ENCODE results near the gene ZBTB49. TPM values are rescaled to one million over a fixed set of nuclear protein-coding genes. Genes with fewer than 3 reads are reported as not detected.
"Not testable (repeated sequence)": the region's sequence is repeated elsewhere in the genome, so short reads cannot be mapped to it uniquely, and the experiment has no call there.

Gene ZBTB49
- total RNA-seq, 1 experiment from 2014 or later, result 3.7 TPM

- no peak for DNase-seq (ENCODE audit: low read depth)
These were observed 36.1 kb downstream of the ZBTB49 start for GRCh38 chr4:4326166-4326565.

DNA sequence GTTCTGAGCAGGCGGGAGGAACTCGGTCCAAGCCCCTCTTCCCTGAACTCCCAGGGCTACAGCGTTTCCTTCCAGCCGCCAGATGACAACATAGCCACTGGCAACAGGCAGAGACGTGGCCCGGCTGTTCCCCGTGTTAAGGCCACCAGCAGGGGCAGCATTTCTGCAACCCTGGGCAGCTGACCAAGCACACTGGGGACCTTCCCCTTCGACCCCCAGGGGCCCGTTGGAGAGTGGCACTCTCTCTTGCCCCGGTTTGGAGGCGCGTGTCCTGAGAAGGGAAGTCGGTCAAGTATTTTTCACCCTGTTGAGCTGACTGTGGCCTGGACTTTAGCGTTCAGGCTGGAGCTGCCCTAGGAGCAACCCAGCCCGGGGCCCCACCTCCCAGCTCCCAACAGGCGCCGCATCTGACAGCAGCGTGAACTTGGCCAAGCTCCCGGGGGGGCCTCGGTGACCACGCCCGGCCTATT lies 37.6 kb downstream of the ZBTB49 start:
- DNase-seq (ENCODE audit: low read depth), result peak; percentile 21

DNA sequence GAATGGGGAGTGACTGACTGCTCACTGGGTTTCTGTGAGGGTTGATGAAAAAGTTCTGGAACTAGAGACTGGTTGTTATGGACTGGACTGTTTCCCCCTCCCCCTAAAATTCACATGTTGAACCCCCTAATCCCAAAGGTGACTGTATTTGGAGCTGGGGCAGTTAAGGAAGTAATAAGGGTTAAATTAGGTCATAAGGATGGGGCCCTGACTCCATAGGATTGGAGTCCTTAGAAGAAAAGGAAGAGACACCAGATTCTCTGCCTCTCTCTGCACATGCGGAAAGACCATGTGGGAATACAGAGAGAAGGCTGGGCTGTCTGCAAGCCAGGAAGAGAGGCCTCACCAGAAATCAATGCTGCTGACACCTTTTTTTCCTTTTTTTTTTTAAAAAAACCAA lies 38.2 kb downstream of the ZBTB49 start:
- DNase-seq (ENCODE audit: low read depth), result no peak

DNA sequence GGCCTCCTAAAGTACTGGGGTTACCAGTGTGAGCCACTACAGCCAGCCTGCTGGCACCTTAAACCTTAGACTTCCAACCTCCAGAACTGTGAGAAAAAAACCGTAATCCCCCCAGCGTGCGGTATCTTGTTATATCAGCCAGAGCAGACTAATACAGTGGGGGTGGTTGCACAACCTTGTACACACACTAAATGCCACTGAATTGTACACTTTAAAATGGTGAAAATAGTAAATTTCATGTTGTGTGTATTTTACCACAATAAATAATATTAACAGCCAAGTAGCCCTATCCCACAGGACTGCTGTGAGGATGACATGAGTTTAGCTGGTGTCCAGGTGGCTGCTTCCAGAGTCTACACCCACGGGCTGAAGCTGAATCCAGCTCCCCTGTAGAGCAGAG lies 38.8 kb downstream of the ZBTB49 start:
- no peak for DNase-seq (ENCODE audit: low read depth)

- DNase-seq (ENCODE audit: low read depth), result no peak
These were observed 39.4 kb downstream of the ZBTB49 start for GRCh38 chr4:4329496-4329895.

GRCh38 chr4:4330794-4331193 lies 40.7 kb downstream of the ZBTB49 start:
- DNase-seq (ENCODE audit: low read depth), result no peak

GRCh38 chr4:4332529-4332928 lies 42.5 kb downstream of the ZBTB49 start:
- no peak for DNase-seq (ENCODE audit: low read depth)

DNA sequence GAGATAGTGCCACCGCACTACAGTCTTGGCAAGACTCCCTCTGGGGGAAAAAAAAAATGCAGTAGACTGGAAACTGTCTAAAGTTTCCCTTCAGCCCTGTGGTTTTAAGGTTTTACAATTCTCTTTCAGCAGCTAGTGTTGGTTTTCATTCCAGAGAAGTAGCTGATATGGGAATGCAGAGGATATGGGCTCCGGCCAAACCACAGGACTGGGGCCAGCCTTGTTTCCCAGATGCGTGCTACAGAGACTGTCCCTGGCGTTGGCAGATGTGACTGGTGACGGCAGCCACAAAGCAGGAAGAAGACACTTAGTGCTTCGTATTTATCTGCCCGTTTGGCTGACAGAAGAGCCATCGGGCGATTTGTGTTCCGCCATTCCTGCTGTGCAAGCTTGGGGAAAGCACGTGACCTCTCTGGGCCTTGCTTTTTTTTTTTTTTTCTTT lies 43.2 kb downstream of the ZBTB49 start:
- DNase-seq (ENCODE audit: low read depth), result peak; percentile 88

GRCh38 chr4:4334798-4335520 lies 44.9 kb downstream of the ZBTB49 start:
- peak; percentile 69 for DNase-seq (ENCODE audit: low read depth)

GRCh38 chr4:4338210-4339001 lies 48.4 kb downstream of the ZBTB49 start:
- no peak for DNase-seq (ENCODE audit: low read depth)

DNA sequence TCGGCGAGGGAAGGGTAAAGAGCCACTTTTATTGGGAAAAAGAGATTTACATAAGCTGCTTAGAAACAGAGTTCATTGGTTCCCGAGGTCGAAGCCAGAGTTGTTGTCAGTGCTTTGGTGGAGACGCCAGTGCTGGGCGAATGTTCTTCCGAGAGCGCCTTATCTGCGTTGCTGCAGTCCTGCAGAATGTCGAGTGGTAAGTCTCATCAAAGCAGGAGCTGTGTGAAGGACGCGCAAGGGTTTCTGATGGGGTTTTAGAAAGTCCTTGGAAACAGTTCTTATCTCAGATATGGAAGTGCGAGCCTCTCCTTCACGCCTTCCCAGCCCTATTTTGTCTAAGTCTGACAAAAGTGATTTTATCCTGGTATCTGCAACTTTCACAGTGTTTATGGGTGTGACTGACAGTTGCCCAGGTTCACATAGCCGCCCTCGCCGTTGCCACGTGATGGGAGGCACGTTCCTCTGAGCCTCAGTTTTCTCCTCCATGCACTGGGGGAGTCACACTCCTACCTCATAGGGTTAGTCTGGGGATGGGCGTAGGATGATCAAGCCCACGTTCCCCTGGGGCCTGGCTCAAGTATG lies 49.5 kb downstream of the ZBTB49 start:
- no peak for DNase-seq (ENCODE audit: low read depth)

DNA sequence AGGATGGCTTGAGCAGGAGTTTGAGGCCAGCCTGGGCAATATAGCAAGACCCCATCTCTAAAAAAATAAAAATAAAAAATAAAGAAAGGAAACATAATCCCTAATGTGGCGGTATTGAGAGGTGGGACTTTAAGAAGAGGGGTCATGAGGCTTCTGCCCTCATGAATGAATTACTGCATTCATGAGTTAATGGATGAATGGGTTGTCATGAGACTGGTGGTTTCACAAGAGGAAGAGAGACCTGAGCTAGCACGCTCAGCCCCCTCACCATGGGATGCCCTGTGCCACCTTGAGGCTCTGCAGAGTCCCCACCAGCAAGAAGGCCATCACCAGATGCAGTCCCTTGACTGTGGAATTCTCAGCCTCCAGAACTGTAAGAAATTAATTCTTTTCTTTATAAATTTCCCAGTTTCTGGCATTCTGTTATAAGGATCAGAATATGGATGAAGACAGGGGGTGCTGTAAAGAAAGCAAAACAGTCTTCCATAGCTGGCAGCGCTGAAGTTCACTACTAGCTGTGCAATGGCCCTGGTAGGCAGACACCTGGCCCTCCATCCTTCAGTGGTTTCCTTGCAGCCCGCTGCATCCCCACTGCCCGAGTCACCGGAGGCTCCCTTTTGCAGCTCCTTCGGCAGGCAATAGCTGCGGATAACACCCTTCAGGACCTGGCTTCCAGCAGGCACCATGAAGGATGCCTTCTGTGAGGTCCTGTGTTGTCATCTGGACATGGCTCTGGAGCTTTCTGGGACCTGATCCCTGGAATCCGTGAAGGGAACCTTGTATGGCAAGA lies 52.0 kb downstream of the ZBTB49 start:
- DNase-seq (ENCODE audit: low read depth), result no peak

GRCh38 chr4:4343038-4343437 lies 53.0 kb downstream of the ZBTB49 start:
- no peak for DNase-seq (ENCODE audit: low read depth)

DNA sequence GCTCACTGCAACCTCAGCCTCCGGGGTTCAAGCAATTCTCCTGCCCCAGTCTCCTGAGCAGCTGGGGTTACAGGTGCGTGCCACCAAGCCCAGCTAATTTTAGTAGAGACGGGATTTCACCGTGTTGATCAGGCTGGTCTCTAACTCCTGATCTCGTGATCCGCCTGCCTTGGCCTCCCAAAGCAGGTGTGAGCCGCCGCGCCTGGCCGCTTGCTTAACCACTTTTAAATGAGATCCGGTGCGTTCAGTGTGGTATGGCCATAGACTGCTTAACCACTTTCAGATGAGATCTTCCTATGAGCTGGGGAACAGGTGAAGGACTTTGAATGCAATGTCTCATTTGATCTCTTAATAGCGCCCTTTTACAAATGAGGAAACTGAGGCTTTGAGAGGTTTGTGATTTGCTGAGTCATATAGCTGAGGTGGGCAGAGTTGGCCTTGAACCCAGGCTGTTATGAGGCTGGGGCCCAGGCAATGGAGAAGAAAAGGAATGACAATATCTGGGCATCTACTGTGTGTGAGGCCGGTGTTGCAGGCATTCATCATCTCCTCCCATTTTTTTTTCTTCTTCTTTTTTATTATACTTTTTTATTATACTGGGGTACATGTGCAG lies 55.0 kb downstream of the ZBTB49 start:
- DNase-seq (ENCODE audit: low read depth), result no peak

DNA sequence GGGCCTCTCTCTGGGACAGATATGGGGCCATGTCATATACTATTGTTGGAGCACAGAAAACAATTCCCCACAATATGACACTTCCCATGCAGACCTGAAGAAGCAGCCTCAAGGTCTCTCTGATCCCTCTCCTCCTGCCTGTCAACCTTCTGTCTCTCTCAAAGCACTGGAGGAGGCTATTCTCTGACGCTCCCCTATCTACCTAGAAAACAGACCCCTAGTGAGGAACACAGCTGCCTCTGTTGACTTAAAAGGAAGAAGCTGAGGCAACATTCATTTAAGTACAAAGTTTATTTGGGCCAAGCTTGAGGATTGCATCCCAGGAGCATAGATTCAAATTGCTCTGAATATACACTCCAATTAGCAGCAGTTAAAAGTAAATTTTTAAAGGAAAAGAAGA lies 57.5 kb downstream of the ZBTB49 start:
- DNase-seq (ENCODE audit: low read depth), result no peak

- not testable (repeated sequence) for DNase-seq (ENCODE audit: low read depth)
These were observed 58.5 kb downstream of the ZBTB49 start for GRCh38 chr4:4348585-4348984.

DNA sequence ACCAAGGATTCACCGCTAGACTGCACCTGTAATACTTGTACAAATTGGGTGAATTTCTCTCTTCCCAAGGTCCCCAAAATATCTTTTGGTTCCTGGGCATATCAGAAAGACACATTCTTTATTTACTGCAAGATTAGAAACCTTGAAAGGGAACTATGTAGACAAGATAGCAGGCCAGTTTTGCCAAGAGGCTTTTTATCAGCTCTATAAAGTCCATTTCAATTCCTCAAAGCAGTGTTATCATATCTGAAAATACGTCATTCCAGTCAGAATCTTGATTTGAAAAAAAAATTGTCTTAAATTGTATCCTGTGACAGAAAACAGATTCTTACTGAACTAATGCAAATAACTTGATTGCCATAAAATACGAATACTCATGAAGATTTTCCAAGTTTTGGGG lies 59.8 kb downstream of the ZBTB49 start:
- DNase-seq (ENCODE audit: low read depth), result no peak

DNA sequence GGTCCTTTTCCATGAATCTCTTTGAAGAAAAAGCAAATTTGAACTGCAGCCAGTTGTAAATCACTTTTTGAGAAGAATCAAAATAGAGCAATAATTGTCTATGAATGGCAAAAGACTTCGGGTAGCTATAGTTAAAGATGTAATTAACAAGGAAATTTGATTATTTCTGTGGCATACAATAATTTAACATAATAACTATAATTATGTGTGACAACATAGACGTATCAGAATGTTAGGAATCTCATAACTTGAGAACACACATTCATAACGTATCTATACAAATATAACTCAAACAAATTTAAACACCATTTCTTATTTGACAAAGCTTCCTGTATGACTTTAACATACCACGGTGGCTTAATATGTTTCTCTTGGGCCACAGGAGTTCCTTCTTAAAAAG lies 60.9 kb downstream of the ZBTB49 start:
- DNase-seq (ENCODE audit: low read depth), result no peak

GRCh38 chr4:4355302-4355701 lies 65.3 kb downstream of the ZBTB49 start:
- no peak for DNase-seq (ENCODE audit: low read depth)

DNA sequence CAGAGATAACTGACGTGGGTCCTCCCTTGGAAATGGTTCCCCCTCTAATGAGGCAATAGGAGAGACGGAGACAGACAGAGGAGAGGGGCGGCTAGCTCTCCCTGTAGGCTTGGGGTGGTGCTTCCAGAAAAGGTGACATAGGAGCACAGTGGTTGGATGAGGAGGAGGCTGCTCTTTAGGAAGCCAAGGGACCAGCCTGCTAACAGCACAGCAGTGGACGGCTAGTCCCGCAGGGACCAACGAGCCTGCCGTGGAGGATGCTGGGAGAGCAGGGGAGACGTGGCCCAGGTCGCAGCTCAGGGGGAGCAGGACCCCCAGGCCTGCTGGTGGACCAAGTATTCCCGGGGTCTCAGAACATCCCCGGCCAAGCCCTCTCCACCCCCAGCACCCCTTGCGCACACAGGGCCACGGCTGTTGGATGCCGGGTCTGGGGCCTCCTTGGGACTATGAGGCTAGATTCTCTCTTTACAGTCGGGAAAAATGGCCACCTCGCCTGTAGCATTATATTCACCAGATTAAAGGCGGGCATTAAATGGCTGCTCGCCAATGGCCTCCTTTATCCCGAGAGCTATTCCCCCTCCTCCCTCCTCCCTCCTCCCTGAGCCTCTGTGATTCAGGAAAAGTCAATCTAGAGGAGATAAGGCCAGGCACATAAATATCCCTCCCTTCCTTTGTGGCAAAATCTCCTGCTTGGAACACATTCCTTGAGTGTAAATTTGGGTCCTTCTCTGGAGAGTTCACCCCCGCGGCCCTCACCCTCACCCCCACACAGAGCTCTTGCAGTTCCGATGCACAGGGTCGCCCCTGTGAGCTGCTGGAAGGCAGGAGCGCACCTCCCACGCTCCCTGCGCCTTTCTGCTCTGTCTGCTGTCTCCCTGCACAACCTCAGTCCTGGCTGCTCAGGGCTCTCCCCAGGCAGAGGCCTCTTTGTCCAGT lies 66.3 kb downstream of the ZBTB49 start:
- peak; percentile 43 for DNase-seq (ENCODE audit: low read depth)
